C4-2B (cell line): ENCODE results near the gene KCNS3.

Experiments used
- ZFX ChIP-seq: fragments of 450-650 bp; IDR thresholded peaks from 2 replicates; pipeline ENCODE4 v1.6.1; 2017
- TF ChIP-seq, protein P1 (sequence below): fragments of 450-650 bp; conservative IDR thresholded peaks from 2 replicates; pipeline ENCODE4 v1.5.1; 2017; ENCODE audit warnings: mild to moderate bottlenecking

DNA sequence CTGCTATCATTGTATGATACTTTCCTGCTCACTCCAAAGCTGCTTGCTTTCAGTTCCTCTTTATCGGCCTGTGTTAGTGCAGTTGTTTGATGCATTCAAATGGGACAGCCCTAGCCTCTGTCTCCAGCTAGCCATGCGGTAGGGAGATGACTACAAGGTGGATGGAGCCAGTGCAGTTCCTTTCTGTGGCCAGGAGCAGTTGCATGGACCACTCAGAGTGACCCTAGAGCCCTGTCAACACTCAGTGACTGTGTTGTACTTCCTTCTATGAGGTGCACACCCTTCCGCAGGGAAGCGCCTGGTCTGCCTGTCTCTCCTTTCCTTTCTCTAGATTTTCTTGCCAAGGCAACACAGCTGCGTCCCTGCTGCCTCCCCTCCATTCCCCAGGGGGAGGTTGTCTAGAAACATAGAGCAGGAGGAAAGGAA lies 33.8 kb downstream of the KCNS3 start:
- TF ChIP-seq, protein P1, sequence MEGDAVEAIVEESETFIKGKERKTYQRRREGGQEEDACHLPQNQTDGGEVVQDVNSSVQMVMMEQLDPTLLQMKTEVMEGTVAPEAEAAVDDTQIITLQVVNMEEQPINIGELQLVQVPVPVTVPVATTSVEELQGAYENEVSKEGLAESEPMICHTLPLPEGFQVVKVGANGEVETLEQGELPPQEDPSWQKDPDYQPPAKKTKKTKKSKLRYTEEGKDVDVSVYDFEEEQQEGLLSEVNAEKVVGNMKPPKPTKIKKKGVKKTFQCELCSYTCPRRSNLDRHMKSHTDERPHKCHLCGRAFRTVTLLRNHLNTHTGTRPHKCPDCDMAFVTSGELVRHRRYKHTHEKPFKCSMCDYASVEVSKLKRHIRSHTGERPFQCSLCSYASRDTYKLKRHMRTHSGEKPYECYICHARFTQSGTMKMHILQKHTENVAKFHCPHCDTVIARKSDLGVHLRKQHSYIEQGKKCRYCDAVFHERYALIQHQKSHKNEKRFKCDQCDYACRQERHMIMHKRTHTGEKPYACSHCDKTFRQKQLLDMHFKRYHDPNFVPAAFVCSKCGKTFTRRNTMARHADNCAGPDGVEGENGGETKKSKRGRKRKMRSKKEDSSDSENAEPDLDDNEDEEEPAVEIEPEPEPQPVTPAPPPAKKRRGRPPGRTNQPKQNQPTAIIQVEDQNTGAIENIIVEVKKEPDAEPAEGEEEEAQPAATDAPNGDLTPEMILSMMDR, result no peak
- TF ChIP-seq ZFX, result no peak
